Ishikawa (cell line): ENCODE measurements around the gene CEP83.

Experiments
- CEBPB ChIP-seq: IDR thresholded peaks from 2 replicates; pipeline ENCODE4 v1.6.1; 2012
- CREB1 ChIP-seq: IDR thresholded peaks from 2 replicates; pipeline ENCODE4 v1.6.1; 2012; ENCODE audit warnings: low read depth
- EGR1 ChIP-seq: IDR thresholded peaks from 2 replicates; pipeline ENCODE4 v1.6.1; 2012
- EP300 ChIP-seq: IDR thresholded peaks from 2 replicates; pipeline ENCODE4 v1.6.1; 2012; ENCODE audit warnings: borderline replicate concordance
- FOXM1 ChIP-seq: IDR thresholded peaks from 2 replicates; pipeline ENCODE4 v1.6.1; 2012; ENCODE audit warnings: low read depth, borderline replicate concordance
- NFIC ChIP-seq: IDR thresholded peaks from 2 replicates; pipeline ENCODE4 v1.6.1; 2012
- RAD21 ChIP-seq: IDR thresholded peaks from 2 replicates; pipeline ENCODE4 v1.6.1; 2012; ENCODE audit warnings: low read depth
- TAF1 ChIP-seq: IDR thresholded peaks from 2 replicates; pipeline ENCODE4 v1.6.1; 2012; ENCODE audit warnings: low read depth, mild to moderate bottlenecking
- TCF12 ChIP-seq: IDR thresholded peaks from 2 replicates; pipeline ENCODE4 v1.6.1; 2012; ENCODE audit warnings: low read depth
- TEAD4 ChIP-seq: IDR thresholded peaks from 2 replicates; pipeline ENCODE4 v1.6.1; 2012
- YY1 ChIP-seq: IDR thresholded peaks from 2 replicates; pipeline ENCODE4 v1.6.1; 2012; ENCODE audit warnings: low read depth
- ZBTB7A ChIP-seq: IDR thresholded peaks from 2 replicates; pipeline ENCODE4 v1.6.1; 2012; ENCODE audit warnings: low read depth
- TF ChIP-seq, protein P1 (sequence below): IDR thresholded peaks from 2 replicates; pipeline ENCODE4 v1.6.1; 2012
- TF ChIP-seq, protein P2 (sequence below): IDR thresholded peaks from 2 replicates; pipeline ENCODE4 v1.6.1; 2012
- TF ChIP-seq, protein P3 (sequence below): IDR thresholded peaks from 2 replicates; pipeline ENCODE4 v1.6.1; 2012; ENCODE audit warnings: low read depth, mild to moderate bottlenecking

Gene CEP83

DNA sequence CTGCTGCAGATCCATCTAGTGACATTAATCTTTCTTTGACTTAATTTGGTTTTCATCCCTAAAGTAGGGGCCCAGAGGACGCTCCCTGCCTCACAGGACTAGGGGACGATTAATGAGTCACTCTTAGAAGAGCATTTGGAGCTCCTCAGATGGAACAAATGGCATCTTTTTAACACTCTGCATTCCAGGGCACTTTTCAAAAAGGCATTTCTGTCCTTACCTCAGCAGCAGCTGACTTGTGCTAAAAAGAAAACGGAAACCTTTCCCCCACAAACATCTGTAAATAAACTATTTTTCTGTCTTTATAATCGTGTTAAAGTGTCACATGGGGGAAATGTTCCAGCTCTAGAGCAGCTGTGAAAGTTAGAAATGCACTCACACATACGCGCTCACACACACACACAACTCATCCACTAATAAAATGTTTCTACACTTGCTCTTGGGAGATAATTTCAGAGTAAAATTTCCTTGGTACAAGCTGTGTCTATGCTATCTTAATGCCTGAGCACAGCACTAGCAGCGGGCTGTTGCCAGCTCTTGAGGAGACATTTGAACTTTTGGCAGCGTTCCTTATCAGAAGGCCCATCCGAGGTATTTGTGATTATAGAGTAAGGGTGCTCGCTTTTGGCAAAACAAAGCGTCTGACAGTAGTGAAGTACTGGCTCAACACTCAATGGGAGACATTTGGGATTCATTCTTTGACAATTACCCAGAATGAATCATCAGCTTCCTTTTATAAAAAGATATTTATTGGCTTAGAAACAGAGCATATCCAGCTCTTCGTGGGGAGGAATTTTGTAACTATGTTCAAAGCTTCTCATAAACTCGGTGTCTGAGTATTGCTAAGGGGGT, 170.0 kb downstream of the CEP83 start:
- TF ChIP-seq CREB1 = no peak
- TF ChIP-seq YY1 = no peak

DNA sequence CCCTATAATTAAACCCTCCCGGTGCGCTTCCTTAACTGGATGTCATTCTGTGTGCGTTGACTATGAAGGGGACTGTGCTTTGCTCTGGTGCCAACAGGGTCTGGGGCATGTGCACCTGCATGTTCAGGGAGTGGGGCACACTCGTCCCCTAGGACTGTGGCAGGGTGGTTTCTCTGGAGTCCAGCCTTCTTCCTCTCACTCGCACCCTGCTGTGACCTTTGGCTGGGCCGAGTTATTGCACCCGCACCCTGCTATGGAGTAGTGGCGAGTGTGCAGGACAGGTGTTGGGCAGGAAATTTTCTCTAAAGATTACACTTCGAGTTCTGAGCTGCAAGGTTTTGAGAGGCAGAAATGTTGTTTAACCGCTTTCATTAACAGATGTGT, 172.4 kb downstream of the CEP83 start:
- TF ChIP-seq YY1 = no peak
- TF ChIP-seq, protein P1, sequence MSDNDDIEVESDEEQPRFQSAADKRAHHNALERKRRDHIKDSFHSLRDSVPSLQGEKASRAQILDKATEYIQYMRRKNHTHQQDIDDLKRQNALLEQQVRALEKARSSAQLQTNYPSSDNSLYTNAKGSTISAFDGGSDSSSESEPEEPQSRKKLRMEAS = no peak
- no peak for TF ChIP-seq EGR1
- TF ChIP-seq, protein P2, sequence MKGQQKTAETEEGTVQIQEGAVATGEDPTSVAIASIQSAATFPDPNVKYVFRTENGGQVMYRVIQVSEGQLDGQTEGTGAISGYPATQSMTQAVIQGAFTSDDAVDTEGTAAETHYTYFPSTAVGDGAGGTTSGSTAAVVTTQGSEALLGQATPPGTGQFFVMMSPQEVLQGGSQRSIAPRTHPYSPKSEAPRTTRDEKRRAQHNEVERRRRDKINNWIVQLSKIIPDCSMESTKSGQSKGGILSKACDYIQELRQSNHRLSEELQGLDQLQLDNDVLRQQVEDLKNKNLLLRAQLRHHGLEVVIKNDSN = no peak
- TF ChIP-seq ZBTB7A = no peak
- TF ChIP-seq RAD21 = no peak
- TF ChIP-seq EP300 = no peak

DNA sequence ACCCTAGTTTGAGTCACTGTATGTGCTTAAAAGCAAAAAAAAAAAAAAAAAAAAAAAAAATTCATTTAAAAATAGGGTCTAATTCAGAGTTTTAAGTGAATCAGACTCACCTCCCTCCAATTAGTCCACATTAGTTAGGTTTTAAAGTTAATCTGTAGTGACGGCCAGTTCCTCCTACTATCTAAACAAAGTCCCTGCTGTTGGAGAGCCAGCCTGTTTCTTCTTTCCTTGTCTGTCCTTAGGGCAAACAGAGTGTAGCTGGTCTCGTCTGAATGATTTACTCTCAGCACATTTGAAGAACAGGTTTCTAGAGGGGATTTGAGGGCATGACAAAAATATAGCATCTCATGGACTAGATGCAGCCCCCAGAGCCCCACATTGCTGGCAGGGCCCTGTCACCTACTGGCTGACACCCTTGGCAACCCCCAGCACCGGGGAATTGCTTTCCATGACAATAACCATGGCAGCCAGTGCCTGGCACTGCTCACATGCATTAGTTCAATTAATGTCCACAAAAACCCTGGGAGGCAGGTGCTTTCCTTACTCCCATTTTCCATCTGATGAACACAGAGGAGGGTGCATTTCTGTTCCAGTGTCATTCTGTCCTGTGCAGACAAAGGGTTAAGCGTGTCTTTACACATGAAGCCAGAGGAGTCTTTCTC, 173.0 kb downstream of the CEP83 start:
- TF ChIP-seq EP300 (no peak), ZBTB7A (no peak), EGR1 (no peak), FOXM1 (no peak), TAF1 (no peak), CREB1 (no peak), TCF12 (no peak), YY1 (no peak), RAD21 (no peak), CEBPB (no peak), NFIC (no peak)
- TF ChIP-seq, protein P2 = no peak
- TF ChIP-seq, protein P3, sequence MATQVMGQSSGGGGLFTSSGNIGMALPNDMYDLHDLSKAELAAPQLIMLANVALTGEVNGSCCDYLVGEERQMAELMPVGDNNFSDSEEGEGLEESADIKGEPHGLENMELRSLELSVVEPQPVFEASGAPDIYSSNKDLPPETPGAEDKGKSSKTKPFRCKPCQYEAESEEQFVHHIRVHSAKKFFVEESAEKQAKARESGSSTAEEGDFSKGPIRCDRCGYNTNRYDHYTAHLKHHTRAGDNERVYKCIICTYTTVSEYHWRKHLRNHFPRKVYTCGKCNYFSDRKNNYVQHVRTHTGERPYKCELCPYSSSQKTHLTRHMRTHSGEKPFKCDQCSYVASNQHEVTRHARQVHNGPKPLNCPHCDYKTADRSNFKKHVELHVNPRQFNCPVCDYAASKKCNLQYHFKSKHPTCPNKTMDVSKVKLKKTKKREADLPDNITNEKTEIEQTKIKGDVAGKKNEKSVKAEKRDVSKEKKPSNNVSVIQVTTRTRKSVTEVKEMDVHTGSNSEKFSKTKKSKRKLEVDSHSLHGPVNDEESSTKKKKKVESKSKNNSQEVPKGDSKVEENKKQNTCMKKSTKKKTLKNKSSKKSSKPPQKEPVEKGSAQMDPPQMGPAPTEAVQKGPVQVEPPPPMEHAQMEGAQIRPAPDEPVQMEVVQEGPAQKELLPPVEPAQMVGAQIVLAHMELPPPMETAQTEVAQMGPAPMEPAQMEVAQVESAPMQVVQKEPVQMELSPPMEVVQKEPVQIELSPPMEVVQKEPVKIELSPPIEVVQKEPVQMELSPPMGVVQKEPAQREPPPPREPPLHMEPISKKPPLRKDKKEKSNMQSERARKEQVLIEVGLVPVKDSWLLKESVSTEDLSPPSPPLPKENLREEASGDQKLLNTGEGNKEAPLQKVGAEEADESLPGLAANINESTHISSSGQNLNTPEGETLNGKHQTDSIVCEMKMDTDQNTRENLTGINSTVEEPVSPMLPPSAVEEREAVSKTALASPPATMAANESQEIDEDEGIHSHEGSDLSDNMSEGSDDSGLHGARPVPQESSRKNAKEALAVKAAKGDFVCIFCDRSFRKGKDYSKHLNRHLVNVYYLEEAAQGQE = no peak
- TF ChIP-seq, protein P1 = no peak

DNA sequence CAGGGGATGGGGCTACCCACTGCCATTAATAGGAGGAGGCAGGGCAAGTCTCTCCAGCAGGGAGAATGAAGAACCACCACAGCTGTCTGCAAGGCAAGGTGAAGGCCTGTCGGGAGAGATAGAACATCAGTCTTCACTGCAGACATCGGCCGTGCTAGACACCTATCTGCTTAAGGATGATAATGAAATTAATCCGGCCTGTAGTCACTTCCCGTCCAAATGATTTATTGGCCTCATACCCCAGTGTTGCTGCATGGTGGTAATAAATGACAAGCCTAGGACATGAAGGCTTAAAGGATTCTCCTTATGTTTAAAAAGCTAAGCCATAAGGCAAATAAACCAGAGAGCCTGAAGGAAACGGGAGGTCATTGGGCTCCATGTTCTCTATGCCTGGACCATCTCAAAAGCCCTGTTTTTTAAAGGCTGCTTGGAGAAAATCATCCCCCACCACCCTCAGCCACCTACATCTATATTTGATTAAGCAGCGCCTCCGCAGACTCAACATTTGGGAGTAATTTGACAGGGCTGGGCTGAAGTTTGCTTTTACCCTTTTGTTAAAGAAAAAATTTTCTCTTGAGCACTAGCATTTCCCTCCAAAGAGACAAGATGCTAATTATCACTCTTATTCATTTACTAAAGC, 173.6 kb downstream of the CEP83 start:
- TF ChIP-seq CEBPB (no peak), NFIC (no peak), YY1 (no peak), TCF12 (no peak), CREB1 (no peak), TAF1 (no peak), RAD21 (no peak), ZBTB7A (no peak), EP300 (no peak), EGR1 (no peak), FOXM1 (no peak)
- TF ChIP-seq, protein P3 = no peak
- TF ChIP-seq, protein P2 = no peak
- TF ChIP-seq, protein P1 = no peak

DNA sequence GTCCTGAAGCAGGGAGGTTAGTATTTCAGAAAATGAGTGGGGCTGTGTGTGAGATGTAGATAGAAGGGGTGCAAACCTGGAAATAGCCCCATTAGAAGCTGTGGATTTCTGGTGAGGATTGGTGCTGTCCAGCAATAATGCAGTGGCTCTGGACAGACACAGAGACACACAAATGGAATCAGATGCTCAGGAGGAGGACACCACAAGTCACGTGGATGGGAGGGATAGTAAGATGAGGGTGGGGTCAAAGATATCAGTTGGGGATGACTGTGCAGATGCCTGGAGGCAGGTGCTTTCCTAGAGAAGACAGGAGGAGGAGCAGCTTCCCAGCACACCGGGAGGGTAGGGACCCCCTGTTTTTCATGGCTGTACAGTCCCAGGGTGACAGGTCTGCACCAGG, 174.8 kb downstream of the CEP83 start:
- no peak for TF ChIP-seq CEBPB
- no peak for TF ChIP-seq ZBTB7A
- TF ChIP-seq TEAD4 = no peak
- no peak for TF ChIP-seq TAF1
- TF ChIP-seq, protein P3 = no peak
- no peak for TF ChIP-seq YY1
- TF ChIP-seq, protein P1 = no peak
- no peak for TF ChIP-seq CREB1
- TF ChIP-seq TCF12 = no peak
- TF ChIP-seq NFIC = no peak
- TF ChIP-seq, protein P2 = no peak
